Measurements from ENCODE around the gene SRD5A1.
"Not testable (repeated sequence)": the region's sequence is repeated elsewhere in the genome, so short reads cannot be mapped to it uniquely, and the experiment has no call there.

SRD5A1 gene

DNA sequence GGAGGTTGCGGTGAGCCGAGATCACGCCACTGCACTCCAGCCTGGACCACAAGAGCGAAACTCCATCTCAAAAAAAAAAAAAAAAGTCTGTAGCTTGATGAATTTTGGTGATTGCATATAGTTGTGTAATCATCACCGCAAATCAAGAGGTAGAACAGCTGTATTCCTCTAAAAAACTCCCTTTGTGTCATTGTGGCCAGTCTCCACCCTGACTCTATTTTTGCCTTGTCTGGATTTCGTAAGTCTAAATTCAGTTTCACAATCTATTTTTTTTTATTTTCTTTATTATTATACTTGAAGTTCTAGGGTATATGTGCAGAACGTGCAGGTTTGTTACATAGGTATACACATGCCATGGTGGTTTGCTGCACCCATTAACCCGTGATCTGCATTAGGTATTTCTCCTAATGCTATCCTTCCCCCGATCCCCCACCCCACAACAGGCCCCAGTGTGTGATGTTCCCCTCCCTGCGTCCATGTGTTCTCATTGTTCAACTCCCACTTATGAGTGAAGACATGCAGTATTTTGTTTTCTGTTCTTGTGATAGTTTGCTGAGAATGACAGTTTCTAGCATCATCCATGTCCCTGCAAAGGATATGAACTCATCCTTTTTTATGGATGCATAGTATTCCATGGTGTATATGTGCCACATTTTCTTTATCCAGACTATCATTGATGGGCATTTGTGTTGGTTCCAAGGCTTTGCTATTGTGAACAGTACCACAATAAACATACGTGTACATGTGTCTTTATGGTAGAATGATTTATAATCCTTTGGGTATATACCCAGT is 12.5 kb downstream of the SRD5A1 start:
- DNase-seq: not testable (repeated sequence)

DNA sequence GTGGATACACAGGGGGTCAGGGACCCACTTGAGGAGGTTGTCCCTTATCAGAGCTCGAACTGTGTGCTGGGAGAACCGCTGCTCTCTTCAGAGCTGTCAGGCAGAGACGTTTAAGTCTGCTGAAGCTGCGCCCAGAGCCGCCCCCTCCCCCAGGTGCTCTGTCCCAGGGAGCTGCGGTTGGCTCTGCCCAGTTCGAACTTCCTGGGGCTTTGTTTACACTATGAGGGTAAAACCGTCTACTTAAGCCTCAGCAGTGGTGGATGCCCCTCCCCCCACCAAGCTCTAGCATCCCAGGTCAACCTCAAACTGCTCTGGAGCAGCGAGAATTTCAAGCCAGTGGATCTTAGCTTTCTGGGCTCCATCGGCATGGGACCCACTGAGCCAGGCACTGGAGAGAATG is 15.9 kb downstream of the SRD5A1 start:
- DNase-seq: no peak

DNA sequence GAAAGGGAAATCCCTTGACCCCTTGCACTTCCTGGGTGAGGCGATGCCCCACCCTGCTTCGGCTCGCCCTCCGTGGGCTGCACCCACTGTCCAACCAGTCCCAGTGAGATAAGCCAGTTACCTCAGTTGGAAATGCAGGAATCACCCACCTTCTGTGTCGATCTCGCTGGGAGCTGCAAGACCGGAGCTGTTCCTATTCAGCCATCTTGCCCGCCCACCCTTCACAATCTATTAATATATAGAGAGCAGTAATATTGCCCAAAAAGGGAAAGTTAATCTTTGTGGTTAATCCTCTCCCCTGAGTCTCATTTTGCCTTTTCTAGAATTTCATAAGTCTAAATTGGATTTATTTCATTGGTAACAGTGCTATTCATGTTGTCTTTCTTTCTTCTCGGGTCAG is 16.4 kb downstream of the SRD5A1 start:
- no peak for DNase-seq

DNA sequence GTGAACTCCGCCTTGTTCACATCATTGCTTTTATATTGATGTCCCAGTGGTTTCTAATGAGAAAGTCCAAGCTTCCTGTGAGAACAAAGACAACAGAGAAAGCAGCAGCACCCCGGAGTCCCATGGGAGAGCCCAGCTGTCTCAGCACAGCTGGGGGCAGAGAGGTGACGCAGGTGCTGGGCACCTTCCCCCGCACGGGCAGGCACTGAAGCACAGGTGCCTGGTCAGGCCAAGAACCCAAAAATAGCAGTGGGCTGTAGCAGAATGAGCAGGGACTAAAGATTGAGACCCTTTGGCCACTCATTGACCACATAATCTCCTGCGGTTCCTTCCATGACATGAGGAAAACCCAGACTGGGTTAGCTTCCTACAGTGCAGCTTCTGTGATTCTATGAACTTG is 18.8 kb downstream of the SRD5A1 start:
- DNase-seq: peak; percentile 50

DNA sequence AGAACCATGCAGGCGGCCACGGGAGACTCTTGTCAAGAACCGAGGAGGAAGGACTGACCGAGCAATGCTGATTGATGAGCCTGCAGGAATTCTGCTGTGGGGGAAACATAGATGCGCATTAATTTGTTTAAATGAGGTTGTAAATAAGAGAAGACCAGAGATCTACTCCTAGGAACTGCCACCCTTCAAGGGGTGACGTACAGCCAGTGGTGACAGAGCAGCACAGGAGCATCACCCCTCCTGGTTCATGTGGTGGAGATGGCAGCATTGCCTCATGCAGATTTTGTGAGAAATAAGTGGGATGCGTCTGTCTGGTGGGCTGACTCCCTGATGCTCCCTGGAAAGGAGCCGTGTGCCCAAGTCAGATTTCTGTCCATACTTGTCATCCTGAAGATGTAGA is 22.2 kb downstream of the SRD5A1 start:
- DNase-seq: no peak

DNA sequence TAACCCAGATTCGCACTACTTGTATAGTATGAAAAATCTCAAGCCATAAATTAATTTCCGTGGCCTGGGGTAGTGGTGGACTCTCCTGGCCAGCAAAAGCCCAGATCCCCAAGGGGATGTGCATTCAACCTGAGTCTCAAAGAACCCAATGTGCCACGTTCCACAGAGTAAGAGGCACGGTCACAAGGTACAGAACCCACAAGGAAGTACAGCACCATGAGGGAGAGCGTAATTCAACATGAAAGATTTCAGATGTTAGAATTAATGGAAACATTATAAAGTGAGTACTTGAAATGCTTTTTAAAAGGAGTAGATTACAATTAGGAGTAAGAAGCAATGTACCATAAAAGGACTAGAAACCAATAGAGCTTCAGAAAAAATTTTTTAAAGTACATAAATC is 23.4 kb downstream of the SRD5A1 start:
- no peak for DNase-seq

DNA sequence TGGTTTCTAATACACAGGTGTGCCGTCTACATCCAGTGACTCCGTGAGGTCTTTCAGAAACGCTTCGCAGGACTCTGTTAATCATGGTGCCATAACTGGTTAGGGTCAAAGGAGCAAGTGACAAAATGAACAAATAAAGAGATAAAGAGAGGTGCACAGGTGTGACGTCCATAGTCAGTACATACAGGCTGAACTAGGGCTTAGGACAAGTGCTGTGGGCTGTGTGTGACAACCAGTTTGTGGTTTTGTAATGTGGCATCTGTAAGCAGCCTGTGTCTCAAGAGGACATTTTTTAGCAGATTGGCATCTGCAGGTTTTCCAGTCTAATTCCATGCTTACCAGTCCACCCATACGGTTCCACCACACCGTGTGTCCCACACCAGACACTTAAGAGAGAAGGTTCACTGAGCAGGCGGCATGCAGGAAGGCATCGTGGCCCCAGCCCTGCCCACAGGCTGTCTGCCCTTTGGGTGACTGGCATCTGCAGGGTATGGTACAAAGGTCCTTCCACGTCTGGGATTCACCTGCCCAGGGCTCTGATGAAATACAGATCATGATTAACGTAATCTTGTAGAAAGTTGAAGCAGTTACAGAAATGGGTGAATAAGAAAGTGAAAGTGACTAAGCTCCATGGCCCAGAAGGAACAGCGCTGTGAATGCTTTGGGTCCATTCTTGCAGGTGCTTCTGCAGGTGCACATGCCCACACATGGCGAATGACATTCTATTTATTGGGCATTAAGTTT is 26.9 kb downstream of the SRD5A1 start:
- no peak for DNase-seq

DNA sequence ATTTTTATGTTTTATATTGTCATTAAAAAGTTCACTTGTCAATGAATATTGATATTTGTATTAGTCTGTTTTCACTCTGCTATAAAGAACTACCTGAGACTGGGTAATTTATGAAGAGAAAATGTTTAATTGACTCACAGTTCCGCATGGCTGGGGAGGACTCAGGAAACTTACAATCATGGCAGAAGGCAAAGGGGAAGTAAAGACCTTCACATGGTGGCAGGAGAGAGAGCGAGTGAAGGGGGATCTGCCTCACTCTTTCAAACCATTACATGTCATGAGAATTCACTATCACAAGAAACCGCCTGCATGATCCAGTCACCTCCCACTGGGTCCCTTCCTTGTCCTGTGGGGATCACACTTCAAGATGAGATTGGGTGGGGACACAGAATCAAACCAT is 27.4 kb downstream of the SRD5A1 start:
- DNase-seq: no peak

DNA sequence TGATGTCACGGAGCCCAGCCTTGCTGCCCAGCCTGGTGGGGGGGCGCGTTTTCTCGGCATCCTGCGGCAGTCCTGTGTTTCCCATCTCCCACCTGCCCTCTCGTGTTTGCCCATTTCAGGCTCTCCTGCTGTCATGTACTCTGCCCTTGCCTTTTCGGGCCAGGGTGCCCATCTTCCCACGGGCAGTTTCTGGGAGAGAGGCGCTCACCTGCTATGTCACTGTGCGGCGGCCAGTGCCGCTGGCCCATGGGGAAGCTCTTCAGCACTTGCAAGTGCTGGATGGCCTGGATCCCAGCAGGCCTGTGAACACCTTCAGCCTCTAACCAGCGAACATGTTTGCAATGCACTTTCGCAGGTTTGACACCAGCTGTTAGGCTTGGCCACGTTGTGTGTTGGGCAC is 33.5 kb downstream of the SRD5A1 start:
- DNase-seq: no peak

DNA sequence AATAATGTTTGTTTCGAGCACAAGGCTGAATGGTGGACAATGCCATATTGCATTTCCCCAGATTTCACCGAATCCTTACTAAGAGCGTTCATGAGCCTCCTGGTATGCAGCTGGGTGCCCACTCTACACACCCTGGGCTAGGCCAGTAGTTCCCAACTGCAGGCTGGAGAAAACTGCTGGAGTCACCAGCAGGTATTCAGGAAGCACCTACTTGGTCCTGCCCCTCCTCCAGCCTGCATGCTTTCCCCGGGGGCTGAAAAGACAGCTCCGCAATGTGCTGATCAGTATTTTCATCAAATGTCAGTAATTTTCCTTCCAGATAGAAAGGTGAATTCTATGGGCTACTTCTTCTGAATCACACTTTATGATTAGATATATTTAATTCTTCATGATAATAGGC is 34.4 kb downstream of the SRD5A1 start:
- DNase-seq: no peak

DNA sequence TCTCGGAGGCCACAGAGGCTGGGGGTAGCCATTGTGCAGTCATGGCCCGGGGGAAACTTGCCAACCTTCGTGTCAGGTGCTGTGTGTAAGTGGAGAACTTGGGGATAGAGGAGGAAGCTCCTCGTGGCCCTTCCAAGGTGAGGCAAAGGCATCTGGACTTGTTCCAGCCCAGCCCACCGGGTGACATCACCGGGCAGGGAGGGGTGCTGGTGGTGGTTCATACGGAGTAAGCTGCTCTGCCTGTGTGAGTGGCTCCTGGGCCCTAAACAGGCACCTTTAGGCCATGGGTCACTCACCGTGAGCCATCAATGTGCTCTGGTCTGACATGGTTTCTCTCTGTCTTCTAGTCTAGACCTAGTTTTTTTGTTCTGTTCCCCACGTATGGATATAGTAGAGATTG is 35.5 kb downstream of the SRD5A1 start:
- not testable (repeated sequence) for DNase-seq

DNA sequence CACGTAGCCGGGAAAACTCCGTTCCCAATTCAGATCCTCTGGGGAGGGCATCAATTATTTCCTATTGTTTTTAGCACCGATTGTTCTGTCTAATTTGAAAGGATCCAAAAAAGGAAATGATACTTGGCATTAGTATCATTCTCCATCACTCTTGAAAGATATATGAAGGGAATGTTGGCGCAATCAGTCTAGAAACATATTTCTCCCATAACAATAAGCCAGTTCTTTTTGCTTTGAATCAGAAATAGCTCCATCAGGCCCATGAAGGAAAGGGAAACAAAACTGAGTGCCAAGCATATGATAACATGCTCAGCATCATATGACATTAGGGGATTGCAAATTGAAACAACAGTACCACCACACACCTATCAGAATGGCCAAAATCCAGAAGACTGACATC is 39.8 kb downstream of the SRD5A1 start:
- no peak for DNase-seq

DNA sequence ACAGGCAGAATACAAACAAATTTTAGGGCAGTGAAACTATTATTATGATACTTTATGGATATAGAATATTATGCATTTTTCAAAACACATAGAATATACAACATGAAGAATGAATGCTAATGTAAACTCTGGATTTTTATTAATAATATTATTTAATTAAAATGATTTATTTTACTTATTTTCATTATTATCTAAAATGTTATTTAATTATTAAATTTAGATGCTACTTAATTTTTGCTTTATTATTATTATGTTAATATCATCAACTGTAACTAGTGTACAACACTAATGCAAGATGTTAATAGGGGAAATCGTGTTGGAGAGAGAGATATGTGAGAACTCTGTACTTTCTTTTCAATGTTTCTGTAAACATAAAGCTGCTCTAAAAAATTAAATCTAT is 40.7 kb downstream of the SRD5A1 start:
- no peak for DNase-seq

DNA sequence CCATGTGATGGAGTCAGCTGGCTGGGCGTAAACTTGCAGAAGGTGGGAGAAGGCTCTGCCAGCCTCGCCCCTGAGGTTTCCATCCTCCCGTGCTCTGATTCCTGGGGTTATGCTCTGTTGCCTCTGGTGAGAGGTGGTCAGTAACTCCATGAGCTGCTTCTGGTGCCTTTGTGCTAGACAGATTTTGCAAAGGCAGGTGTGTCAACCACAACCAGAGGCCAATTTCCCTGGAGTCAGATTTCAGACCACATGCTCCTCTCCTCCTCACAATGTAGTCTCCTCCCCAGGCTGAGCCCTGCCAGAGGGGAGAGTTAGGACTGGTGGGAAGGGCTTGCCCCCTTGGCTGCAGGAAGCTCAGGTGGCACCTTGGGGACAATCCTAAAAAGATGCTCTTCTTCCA is 41.2 kb downstream of the SRD5A1 start:
- DNase-seq: peak; percentile 7

DNA sequence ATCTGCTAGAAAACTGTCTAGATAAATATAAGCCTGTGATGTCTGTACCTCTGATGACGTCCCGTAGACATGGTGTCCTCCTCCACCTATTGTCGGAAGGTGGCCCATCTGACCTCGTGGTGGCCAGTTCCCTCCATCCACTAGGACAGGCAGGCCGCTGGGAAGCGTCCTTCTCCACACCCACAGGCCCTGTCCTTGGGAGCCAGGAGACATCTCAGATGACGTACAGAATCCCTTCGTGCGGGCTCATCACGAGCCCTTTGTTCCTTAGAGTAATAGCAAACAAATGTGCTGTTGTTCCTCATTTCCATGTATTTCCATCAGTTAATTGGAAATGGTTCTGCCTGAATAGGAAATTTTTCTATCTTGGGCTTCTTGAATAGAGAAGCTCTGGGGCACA is 41.6 kb downstream of the SRD5A1 start:
- DNase-seq: no peak

DNA sequence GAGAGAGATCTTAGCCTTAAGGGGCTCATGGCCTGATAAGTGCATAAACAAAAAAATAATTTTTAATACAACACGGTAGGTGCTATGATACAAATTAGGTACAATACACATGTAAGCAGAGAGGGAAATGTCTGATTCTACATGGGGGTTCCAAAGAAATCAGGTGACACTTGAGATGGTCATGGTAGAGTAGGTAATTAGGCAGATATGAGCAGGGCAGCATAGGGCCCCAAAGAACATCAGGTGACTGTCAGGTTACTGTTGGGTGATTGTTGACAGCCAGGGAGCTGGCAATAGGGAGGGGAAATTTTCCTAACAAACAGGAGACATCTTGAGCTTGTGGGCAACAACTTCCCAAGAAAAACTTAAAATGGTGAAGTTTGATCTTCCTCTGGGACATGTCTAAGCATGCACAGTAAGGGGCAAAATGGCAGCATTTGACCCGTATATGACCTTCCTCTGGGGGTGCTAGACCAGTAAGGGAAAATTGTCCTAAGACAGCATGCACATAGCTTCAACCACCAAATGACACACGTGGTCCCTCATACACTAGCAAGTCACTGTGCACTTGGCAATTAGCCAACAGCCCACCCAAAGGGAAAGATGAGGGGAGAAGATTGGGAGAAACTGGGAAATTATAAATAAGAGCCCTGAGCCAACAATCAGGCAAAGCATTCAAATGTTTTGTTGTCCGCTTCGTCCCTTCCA is 42.7 kb downstream of the SRD5A1 start:
- DNase-seq: no peak

DNA sequence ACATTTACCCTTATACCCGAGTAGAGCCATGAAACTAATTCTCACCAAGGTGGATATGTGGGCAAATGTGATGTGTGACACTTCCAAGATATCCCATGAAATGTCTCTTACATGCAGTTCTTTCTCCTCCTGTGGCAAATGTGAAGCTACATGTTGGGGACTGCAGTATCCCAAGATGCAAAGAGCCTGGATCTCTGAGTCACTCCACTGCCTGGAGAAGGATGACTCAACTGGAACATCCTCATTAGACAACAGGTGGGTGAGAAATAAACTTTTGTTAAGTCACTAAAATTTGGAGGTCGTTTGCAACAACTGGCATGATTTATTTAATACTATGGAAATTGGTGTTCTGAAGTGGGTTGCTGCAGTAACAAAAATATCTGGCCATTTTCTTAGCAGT is 43.5 kb downstream of the SRD5A1 start:
- no peak for DNase-seq

DNA sequence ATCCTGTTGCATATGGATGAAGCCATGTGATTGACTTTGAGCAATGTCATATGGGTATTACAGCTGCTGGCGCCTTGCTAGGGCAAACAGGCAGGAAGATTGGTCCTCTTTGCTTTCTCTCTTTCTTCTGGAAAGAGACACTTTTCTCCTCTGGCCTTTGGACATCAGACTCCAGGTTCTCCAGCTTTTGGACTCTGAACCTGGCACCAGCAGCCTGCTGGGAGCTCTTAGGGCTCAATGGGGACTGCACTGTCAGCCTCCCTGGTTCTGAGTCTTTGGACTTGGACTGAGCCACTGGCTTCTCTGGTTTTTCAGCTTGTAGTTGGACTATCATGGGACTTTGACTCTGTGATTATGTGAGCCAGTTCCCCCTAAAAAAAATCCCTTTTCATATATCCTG is 45.1 kb downstream of the SRD5A1 start:
- no peak for DNase-seq

DNA sequence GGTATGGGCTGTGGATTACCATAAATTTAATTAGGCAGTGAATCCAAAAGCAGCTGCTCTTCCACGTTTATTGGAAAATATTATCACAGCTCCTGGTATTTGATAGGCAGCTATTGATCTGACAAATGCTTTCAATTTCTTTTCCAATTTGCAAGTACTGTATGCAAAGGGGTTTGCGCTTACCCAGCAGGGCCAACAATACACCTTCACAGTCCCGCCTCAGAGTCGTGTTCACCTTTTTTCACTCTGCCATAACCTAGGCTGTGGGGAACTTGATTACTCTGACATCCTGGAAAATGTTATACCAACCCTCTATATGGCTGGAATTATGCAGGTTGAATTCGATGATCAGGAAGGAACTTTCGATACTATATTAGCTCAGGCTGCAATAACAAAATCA is 47.7 kb downstream of the SRD5A1 start:
- DNase-seq: no peak

DNA sequence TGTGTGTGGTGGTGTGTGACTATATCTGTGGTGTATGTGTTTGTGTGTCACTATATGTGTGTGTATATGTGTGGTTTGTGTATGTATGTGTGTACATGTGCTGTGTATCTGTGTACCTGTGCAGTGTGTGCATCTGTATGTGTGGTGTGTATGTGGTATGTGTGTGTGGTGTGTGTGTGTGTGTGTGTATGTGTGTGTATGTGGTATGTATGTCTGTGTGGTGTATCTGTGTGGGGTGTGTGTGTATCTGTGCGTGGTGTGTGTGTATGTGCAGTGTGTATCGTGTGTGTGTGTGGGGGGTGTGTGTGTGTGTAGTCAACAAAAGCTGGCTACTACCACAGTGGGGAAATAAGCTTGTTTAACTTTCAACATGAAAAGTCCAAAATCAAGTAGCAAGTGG is 48.4 kb downstream of the SRD5A1 start:
- DNase-seq: no peak

DNA sequence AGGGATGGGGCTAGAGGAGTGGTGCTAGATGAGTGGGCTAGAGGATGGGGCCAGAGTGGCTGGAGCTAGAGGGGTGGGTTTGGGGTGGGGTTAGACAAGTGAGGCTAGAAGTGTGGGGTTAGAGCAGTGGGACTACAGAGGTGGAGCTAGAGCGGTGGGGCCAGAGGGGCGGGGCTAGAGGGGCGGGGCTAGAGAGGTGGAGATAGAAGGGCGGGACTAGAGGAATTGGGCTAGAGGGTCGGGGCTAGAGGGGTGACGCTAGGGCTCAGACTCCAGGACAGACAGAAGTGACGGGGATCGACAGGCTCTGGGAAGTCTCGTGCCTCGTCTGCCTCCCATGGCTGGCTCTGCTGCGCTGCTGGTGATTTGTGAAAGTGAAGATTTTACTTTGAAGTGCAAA is 49.0 kb downstream of the SRD5A1 start:
- DNase-seq: no peak

DNA sequence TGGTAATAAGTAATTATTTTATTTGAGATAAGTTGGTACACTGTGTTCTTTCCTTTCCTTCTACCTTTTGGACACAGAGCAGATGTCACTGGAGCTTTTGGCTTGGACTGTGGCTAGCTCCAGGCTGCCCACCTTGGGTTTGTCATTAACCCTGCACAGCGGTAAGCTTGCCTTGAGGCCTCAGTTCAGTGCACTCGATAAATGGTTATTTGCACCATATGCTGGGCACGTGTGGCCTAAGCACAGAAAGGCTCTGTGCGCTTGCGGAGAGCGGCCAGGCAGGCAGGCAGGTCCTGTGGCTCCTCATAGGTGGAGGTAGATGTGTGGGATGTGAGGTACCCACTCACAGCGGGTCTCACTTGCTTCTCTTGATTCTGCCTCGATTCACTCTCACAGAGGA is 50.0 kb downstream of the SRD5A1 start:
- no peak for DNase-seq

DNA sequence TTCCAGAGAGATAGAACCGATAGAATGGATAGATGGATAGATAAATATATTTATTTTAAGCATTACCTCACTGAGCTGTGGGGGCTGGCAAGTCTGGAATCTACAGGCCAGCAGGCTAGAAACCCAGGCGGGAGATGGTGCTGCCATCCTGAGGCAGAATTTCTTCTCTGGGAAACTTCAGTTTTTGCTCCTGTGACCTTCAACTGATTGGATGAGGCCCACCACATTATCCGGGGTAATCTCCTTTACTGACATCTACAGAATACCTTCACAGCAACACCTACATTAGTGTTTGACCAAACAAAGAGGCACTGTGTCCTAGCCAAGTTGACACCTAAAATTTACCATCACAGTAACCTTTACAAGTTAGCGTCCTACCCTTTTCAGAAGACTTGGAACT is 50.8 kb downstream of the SRD5A1 start:
- DNase-seq: no peak

DNA sequence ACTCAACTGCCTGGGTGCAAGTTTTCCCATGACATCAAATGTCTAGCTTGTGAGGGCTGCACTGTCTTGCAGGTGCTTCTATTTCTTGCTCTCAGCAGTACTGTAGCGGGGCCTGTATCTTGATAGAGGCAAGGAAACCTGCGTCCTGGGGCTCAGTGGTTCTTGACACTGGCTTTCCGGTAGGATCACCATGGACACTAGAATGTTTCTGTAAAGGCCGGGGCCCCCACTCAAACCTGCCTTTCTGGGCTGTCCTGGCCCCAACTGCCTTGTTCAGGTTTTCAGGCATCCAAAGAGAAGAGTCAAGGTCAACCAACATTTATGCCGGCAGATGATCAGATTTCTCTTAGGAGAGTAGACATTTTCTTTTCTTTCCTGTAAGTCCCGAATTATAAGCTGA is 53.3 kb downstream of the SRD5A1 start:
- no peak for DNase-seq

All from NCI-H345 (cell line).